Upper lobe of left lung (tissue), 6 donors: ENCODE results near the gene S1PR5. TPM values are rescaled to one million over a fixed set of nuclear protein-coding genes. Genes with fewer than 3 reads are reported as not detected.
A peak's percentile ranks its signal among the peaks of the same experiment; 100 is the strongest.
"Not testable (repeated sequence)": the region's sequence is repeated elsewhere in the genome, so short reads cannot be mapped to it uniquely, and the experiment has no call there.

ENCODE experiments used
- ATAC-seq, 2 donors: fragments of 200-7000 bp; cut with Tn5 transposase; one replicate each; pipeline ENCODE4 v1.9.1; 2022; ENCODE audit warnings: mild to moderate bottlenecking in 2 of 2, moderate library complexity in 2 of 2; ENCODE audit not compliant: low FRiP score in 2 of 2
- DNase-seq, 2 donors: peaks; one replicate each; pipeline ENCODE4 v3.0.0-alpha.2; 2019 to 2020
- H3K27ac ChIP-seq, 4 donors: fragments of 200-600 bp; sonication (generic); one replicate each; pipeline ENCODE4 v1.5.1; 2016 to 2019
- H3K27me3 ChIP-seq, 4 donors: fragments of 200-600 bp; sonication (generic); one replicate each; pipeline ENCODE4 v1.5.1; 2017 to 2019
- H3K36me3 ChIP-seq, 4 donors: fragments of 200-600 bp; sonication (generic); one replicate each; pipeline ENCODE4 v1.5.1; 2016 to 2019
- H3K4me1 ChIP-seq, 4 donors: fragments of 200-600 bp; sonication (generic); one replicate each; pipeline ENCODE4 v1.5.1; 2018 to 2019
- H3K4me3 ChIP-seq, 4 donors: fragments of 200-600 bp; sonication (generic); one replicate each; pipeline ENCODE4 v1.5.1; 2017 to 2019; ENCODE audit warnings: mild to moderate bottlenecking in 2 of 4, moderate library complexity in 1 of 4
- H3K9me3 ChIP-seq, 4 donors: fragments of 200-600 bp; sonication (generic); one replicate each; pipeline ENCODE4 v1.5.1; 2018 to 2019
- CTCF ChIP-seq, 6 experiments: fragments of 450-650 bp in 4 of 6; fragments of 200-600 bp in 2 of 6; sonication (generic) in 2 of 6; IDR thresholded peaks; one replicate each; pipeline ENCODE4 v1.5.1; 2016 to 2019; ENCODE audit warnings: antibody characterized with exemption in 6 of 6
- EP300 ChIP-seq, 4 donors: sonication (generic); formaldehyde crosslinking; IDR thresholded peaks; one replicate each; pipeline ENCODE4 v1.5.1; 2017; ENCODE audit warnings: antibody characterized with exemption in 4 of 4, control low read depth in 2 of 4
- POLR2A ChIP-seq, 4 donors: fragments of 450-650 bp; IDR thresholded peaks; one replicate each; pipeline ENCODE4 v1.5.1; 2016 to 2017; ENCODE audit warnings: antibody characterized with exemption in 4 of 4, mild to moderate bottlenecking in 2 of 4
- POLR2AphosphoS5 ChIP-seq, 2 donors: sonication (generic); formaldehyde crosslinking; IDR thresholded peaks; one replicate each; pipeline ENCODE4 v1.5.1; 2017; ENCODE audit warnings: antibody characterized with exemption in 2 of 2
- WGBS, 2 donors: methylation state at CpG; one replicate each; pipeline ENCODE4 v1.1.5; 2017 to 2018; 5-methylcytosine and 5-hydroxymethylcytosine counted together
- total RNA-seq, 6 donors: library from RNA; depleted of rRNA in 4 of 6; stranded (reverse); fragments of >200 nt in 4 of 6; gene quantifications; one replicate each; pipeline versions ENCODE4 v1.1.0 to v1.2.1, GENCODE V29; 2016 to 2021
- donor health status: DM: no; HTN: no; CAD: no; lungs with moderate emphysema.
- donor health status: DM: no; HTN: yes; CAD: no; lungs with severe emphysema.

The S1PR5 gene
- total RNA-seq, 6 donors from 2014 or later = 0.49 to 2.7 (median 1.8) TPM

GRCh38 chr19:10551698-10552301 is 34.6 kb upstream of the S1PR5 start:
- no peaks in the 10 kb centered on the region for H3K4me1 ChIP-seq
- ATAC-seq (no peak), DNase-seq (peak in 1 of 2 donors; percentile 22)
- no peak overlapping the region for H3K27ac ChIP-seq
- H3K9me3 ChIP-seq = no peaks in the 10 kb centered on the region
- 86 to 91% methylated on average over 9 to 11 of the region's 12 CpGs for WGBS, 2 donors
- no peak overlapping the region for H3K4me3 ChIP-seq
- peaks cover 22 to 94% (median 80%) of the 10 kb centered on the region in 4 donors for H3K36me3 ChIP-seq
- no peak for TF ChIP-seq POLR2A (IDR thresholded peaks at IDR 0.05)
- TF ChIP-seq CTCF (IDR thresholded peaks at IDR 0.05) = peak in 2 of 6 experiments; percentile 7 to 9
- no peaks in the 10 kb centered on the region for H3K27me3 ChIP-seq

- not testable (repeated sequence) for H3K4me1 ChIP-seq, DNase-seq, H3K27ac ChIP-seq, H3K9me3 ChIP-seq, ATAC-seq, H3K27me3 ChIP-seq, H3K4me3 ChIP-seq
- H3K36me3 ChIP-seq = peaks cover 17 to 92% (median 74%) of the 10 kb centered on the region in 4 donors
- 92 to 97% methylated on average over 9 of the region's 9 CpGs for WGBS, 2 donors
These were observed 33.8 kb upstream of the S1PR5 start for GRCh38 chr19:10551006-10551405.

GRCh38 chr19:10550336-10550735 is 33.1 kb upstream of the S1PR5 start:
- Histone ChIP-seq H3K27me3 (no peaks in the 10 kb centered on the region), H3K36me3 (peaks cover 17 to 88% (median 68%) of the 10 kb centered on the region in 4 donors), H3K4me3 (no peak overlapping the region), H3K27ac (no peak overlapping the region), H3K9me3 (no peaks in the 10 kb centered on the region), H3K4me1 (peaks cover 0 to 6% (median 2%) of the 10 kb centered on the region in 4 donors)
- no peak for DNase-seq
- 90 to 99% methylated on average over 6 of the region's 6 CpGs for WGBS, 2 donors
- ATAC-seq = no peak
- no peak for TF ChIP-seq POLR2AphosphoS5 (IDR thresholded peaks at IDR 0.05)
- no peak for TF ChIP-seq POLR2A (IDR thresholded peaks at IDR 0.05)
- no peak for TF ChIP-seq CTCF (IDR thresholded peaks at IDR 0.05)
- TF ChIP-seq EP300 (IDR thresholded peaks at IDR 0.05) = no peak

- Histone ChIP-seq H3K27me3 (no peaks in the 10 kb centered on the region), H3K9me3 (no peaks in the 10 kb centered on the region), H3K4me3 (no peak overlapping the region), H3K4me1 (peaks cover 5 to 13% (median 8%) of the 10 kb centered on the region in 4 donors), H3K36me3 (peaks cover 17 to 82% (median 62%) of the 10 kb centered on the region in 4 donors), H3K27ac (no peak overlapping the region)
- DNase-seq (no peak), ATAC-seq (no peak)
- no peak for TF ChIP-seq POLR2AphosphoS5 (IDR thresholded peaks at IDR 0.05)
- 90 to 91% methylated on average over 7 of the region's 7 CpGs for WGBS, 2 donors
These were observed 32.5 kb upstream of the S1PR5 start for GRCh38 chr19:10549733-10550132.

- ATAC-seq = no peak
- no peak for TF ChIP-seq EP300 (IDR thresholded peaks at IDR 0.05)
- TF ChIP-seq POLR2AphosphoS5 (IDR thresholded peaks at IDR 0.05) = no peak
- no peak for TF ChIP-seq POLR2A (IDR thresholded peaks at IDR 0.05)
- Histone ChIP-seq H3K27ac (no peak overlapping the region), H3K36me3 (peaks cover 17 to 73% (median 55%) of the 10 kb centered on the region in 4 donors), H3K4me3 (no peak overlapping the region), H3K27me3 (no peaks in the 10 kb centered on the region), H3K9me3 (no peaks in the 10 kb centered on the region), H3K4me1 (peaks cover 9 to 19% (median 11%) of the 10 kb centered on the region in 4 donors)
- DNase-seq = no peak
- WGBS, 2 donors = 93 to 94% methylated on average over 16 to 18 of the region's 18 CpGs
These were observed 31.6 kb upstream of the S1PR5 start for GRCh38 chr19:10548746-10549276.

- ATAC-seq = no peak
- Histone ChIP-seq H3K9me3 (no peaks in the 10 kb centered on the region), H3K4me3 (no peak overlapping the region), H3K4me1 (peaks cover 9 to 23% (median 16%) of the 10 kb centered on the region in 4 donors), H3K27ac (no peak overlapping the region), H3K27me3 (no peaks in the 10 kb centered on the region), H3K36me3 (peaks cover 14 to 53% (median 35%) of the 10 kb centered on the region in 4 donors)
- DNase-seq = peak in 1 of 2 donors; percentile 78
- WGBS, 2 donors = 92 to 95% methylated on average over 15 to 17 of the region's 17 CpGs
- no peak for TF ChIP-seq EP300 (IDR thresholded peaks at IDR 0.05)
- TF ChIP-seq CTCF (IDR thresholded peaks at IDR 0.05) = no peak
- TF ChIP-seq POLR2AphosphoS5 (IDR thresholded peaks at IDR 0.05) = no peak
- no peak for TF ChIP-seq POLR2A (IDR thresholded peaks at IDR 0.05)
These were observed 29.6 kb upstream of the S1PR5 start for GRCh38 chr19:10546817-10547216.
